MCF 10A (cell line): ENCODE measurements around the gene GSG1L. TPM values are rescaled to one million over a fixed set of nuclear protein-coding genes. Genes with fewer than 3 reads are reported as not detected.

Source experiments
- BruUV-seq: library from RNA; stranded (reverse); fragments of 400-500 nt; replicated peaks from 2 replicates; lab custom pipeline; 2021; lab: Mats Ljungman, UMichigan
- CTCF ChIA-PET: fragments of 300-600 bp; sonication (Branson Sonifier 250); formaldehyde crosslinking; extraction: SDS; loops from one replicate; lab custom pipeline; 2021; ENCODE audit warnings: antibody characterized with exemption, inconsistent platforms; lab: Yijun Ruan, JAX
- POLR2A ChIA-PET: fragments of 300-600, 350-650 bp; sonication (Branson Sonifier 250); formaldehyde crosslinking; extraction: SDS; loops from one replicate; lab custom pipeline; 2020; ENCODE audit warnings: antibody characterized with exemption, inconsistent platforms; lab: Yijun Ruan, JAX
- DNase-seq: peaks from one replicate; pipeline ENCODE4 v3.0.0-alpha.2; 2018; ENCODE audit not compliant: unreplicated experiment
- H3K27ac Mint-ChIP-seq: one replicate; pipeline ENCODE4 v1.8.0; 2022; ENCODE audit warnings: mild to moderate bottlenecking, low read depth, mixed read lengths; ENCODE audit not compliant: unreplicated experiment
- H3K27me3 Mint-ChIP-seq: one replicate; pipeline ENCODE4 v1.8.0; 2022; ENCODE audit warnings: mixed read lengths; ENCODE audit not compliant: insufficient read depth, unreplicated experiment
- H3K36me3 Mint-ChIP-seq: one replicate; pipeline ENCODE4 v1.8.0; 2022; ENCODE audit warnings: mild to moderate bottlenecking, moderate library complexity, mixed read lengths; ENCODE audit not compliant: insufficient read depth, unreplicated experiment
- H3K4me1 Mint-ChIP-seq: one replicate; pipeline ENCODE4 v1.8.0; 2022; ENCODE audit warnings: mixed read lengths; ENCODE audit not compliant: insufficient read depth, unreplicated experiment
- H3K4me3 Mint-ChIP-seq: one replicate; pipeline ENCODE4 v1.8.0; 2022; ENCODE audit warnings: mild to moderate bottlenecking, moderate library complexity, mixed read lengths; ENCODE audit not compliant: unreplicated experiment
- H3K9me3 Mint-ChIP-seq: one replicate; pipeline ENCODE4 v1.8.0; 2022; ENCODE audit warnings: mixed read lengths; ENCODE audit not compliant: unreplicated experiment
- intact Hi-C: fragments of 100-400 bp; cut with micrococcal nuclease; formaldehyde crosslinking; loops from 2 replicates; pipeline ENCODE4 v1.14.1; 2022
- total RNA-seq: library from RNA; stranded (reverse); gene quantifications from 2 replicates; pipeline ENCODE4 v1.2.3, GENCODE V29; 2022
- TF ChIP-seq, protein P1 (sequence below): fragments of 200-600 bp; IDR thresholded peaks from one replicate; pipeline ENCODE4 v1.8.0; 2022; ENCODE audit warnings: antibody characterized with exemption, mild to moderate bottlenecking; ENCODE audit not compliant: unreplicated experiment

Gene GSG1L
- total RNA-seq, 1 experiment from 2014 or later = not detected

DNA sequence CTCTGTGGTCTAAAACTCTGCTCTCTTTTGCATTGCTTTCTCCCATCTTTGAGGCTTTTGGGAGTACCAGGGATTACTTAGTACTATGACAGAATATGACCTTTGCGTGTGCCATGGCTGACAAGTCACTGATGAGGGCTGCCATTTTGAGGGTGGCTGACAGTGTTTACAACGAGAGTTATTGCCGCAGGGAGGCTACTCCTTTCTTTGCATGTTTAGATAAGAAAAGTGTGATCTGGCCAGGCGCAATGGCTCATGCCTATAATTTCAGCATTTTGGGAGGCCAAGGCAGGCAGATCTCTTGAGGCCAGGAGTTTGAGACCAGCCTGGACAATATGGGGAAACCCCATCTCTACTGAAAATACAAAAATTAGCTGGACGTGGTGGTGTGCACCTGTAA is 77.5 kb downstream of the GSG1L start:
- no peaks in the 10 kb centered on the region for H3K27me3 Mint-ChIP-seq
- H3K36me3 Mint-ChIP-seq = no peaks in the 10 kb centered on the region
- BruUV-seq = no TSS peak
- ChIA-PET CTCF (no interaction called here), POLR2A (no interaction called here)
- H3K4me1 Mint-ChIP-seq = no peaks in the 10 kb centered on the region
- no peaks in the 10 kb centered on the region for H3K9me3 Mint-ChIP-seq
- no peak overlapping the region for H3K4me3 Mint-ChIP-seq
- DNase-seq = no peak
- TF ChIP-seq, protein P1, sequence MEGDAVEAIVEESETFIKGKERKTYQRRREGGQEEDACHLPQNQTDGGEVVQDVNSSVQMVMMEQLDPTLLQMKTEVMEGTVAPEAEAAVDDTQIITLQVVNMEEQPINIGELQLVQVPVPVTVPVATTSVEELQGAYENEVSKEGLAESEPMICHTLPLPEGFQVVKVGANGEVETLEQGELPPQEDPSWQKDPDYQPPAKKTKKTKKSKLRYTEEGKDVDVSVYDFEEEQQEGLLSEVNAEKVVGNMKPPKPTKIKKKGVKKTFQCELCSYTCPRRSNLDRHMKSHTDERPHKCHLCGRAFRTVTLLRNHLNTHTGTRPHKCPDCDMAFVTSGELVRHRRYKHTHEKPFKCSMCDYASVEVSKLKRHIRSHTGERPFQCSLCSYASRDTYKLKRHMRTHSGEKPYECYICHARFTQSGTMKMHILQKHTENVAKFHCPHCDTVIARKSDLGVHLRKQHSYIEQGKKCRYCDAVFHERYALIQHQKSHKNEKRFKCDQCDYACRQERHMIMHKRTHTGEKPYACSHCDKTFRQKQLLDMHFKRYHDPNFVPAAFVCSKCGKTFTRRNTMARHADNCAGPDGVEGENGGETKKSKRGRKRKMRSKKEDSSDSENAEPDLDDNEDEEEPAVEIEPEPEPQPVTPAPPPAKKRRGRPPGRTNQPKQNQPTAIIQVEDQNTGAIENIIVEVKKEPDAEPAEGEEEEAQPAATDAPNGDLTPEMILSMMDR = no peak
- intact Hi-C loops = no loop called here
- no peak overlapping the region for H3K27ac Mint-ChIP-seq

DNA sequence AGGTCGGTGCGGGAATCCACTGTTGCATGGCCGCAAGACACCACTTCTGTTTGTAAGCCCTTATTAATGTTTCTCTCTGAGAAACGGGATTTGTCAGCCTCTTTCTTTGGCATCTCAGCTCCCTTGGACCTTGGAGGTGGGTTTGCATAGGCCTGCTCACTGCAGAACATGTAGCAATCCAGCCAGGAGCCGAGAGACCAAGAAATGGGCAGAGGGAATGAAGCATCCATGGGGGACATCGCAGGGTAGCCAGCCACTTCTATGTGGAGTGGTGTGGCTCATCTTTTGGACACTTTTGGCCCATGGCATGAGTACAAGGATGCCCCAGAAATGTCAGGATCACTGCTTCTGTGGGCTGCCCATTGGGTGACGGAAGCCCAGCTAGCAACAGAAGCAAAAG is 79.4 kb downstream of the GSG1L start:
- intact Hi-C loops = no loop called here
- Mint-ChIP-seq H3K9me3 (no peaks in the 10 kb centered on the region), H3K36me3 (no peaks in the 10 kb centered on the region), H3K4me1 (no peaks in the 10 kb centered on the region), H3K27ac (no peak overlapping the region), H3K27me3 (no peaks in the 10 kb centered on the region), H3K4me3 (no peak overlapping the region)
- BruUV-seq = no TSS peak
- ChIA-PET POLR2A (no interaction called here), CTCF (interaction anchor here (0.5 to 1.4 kb wide), 2 partner anchors 12 to 42 kb away, joined by 3 to 4 read pairs; no protein-coding TSS in a partner anchor)
- no peak for DNase-seq
- TF ChIP-seq, protein P1 = no peak

DNA sequence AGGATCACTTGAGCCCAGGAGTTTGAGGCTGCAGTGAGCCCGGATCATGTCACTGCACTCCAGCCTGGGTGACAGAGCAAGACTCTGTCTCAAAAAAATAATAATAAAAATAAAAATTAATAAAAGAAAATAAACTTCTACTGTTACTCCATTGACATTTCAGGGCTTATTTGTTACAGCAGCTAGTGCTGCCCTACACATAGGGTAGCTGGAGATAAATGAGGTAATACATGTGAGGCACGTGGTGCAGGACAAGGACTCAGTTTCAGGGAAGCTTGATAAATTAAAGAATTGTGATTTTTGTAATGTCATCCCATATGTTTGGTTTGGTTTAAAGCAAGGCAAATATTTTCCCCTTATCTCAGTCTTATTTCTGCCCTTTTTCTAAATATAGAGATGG is 80.3 kb downstream of the GSG1L start:
- Mint-ChIP-seq H3K4me3 (no peak overlapping the region), H3K27ac (no peak overlapping the region), H3K4me1 (no peaks in the 10 kb centered on the region), H3K27me3 (no peaks in the 10 kb centered on the region), H3K36me3 (no peaks in the 10 kb centered on the region), H3K9me3 (no peaks in the 10 kb centered on the region)
- DNase-seq = no peak
- no TSS peak for BruUV-seq
- TF ChIP-seq, protein P1 = no peak
- intact Hi-C loops = no loop called here
- ChIA-PET CTCF (interaction anchor here (1.1 kb wide), 1 partner anchor 11 kb away, joined by 6 read pairs; no protein-coding TSS in a partner anchor), POLR2A (no interaction called here)

DNA sequence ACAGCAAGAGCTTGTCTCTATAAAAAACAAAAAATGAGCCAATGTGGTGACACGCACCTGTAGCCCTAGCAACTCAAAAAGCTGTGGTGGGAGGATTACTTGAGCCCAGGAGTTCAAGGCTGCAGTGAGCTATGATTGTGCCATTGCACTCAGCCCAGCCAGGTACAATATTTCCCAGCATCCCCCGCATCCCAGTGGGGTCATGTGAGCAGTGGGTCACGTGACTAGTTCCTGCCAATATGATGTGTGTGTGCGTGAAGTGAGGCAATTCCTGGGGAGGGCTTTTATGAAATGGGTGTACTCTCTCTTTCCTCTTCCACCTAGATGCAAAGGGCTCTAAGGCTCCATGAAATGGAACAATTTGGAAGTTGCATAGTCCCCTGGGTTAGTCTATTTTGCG is 81.3 kb downstream of the GSG1L start:
- ChIA-PET POLR2A (no interaction called here), CTCF (interaction anchor here (1.0 kb wide), 1 partner anchor 8 kb away, joined by 4 read pairs; no protein-coding TSS in a partner anchor)
- Mint-ChIP-seq H3K27ac (no peak overlapping the region), H3K27me3 (no peaks in the 10 kb centered on the region), H3K4me3 (no peak overlapping the region), H3K9me3 (no peaks in the 10 kb centered on the region), H3K4me1 (no peaks in the 10 kb centered on the region), H3K36me3 (no peaks in the 10 kb centered on the region)
- BruUV-seq = no TSS peak
- TF ChIP-seq, protein P1 = no peak
- intact Hi-C loops = no loop called here
- no peak for DNase-seq
